ENCODE results near the gene KRT32. TPM values are rescaled to one million over a fixed set of nuclear protein-coding genes. Genes with fewer than 3 reads are reported as not detected.

Gene KRT32
- total and polyA plus RNA-seq, 7 donors, result 0.12 to 0.31 (median 0.15) TPM; not detected in 4

- intact Hi-C loops (cut with DNase I), result loop anchor here in 1 of 2 donors (10.0 kb wide), 1 partner anchor 225 kb away; no protein-coding TSS in a partner anchor
- H3K4me3 ChIP-seq, result no peak overlapping the region
- no peak overlapping the region for H3K27ac ChIP-seq
- TF ChIP-seq CTCF (IDR thresholded peaks at IDR 0.05), result no peak
- DNase-seq, result no peak
- peaks cover 0 to 2% (median 0%) of the 10 kb centered on the region in 3 donors for H3K27me3 ChIP-seq (ENCODE audit: insufficient read depth in 3 of 3, low read length in 2 of 3)
- H3K9me3 ChIP-seq, result no peaks in the 10 kb centered on the region
- peak in 3 of 4 donors; percentile 62 to 78 (median 70) for ATAC-seq
- H3K36me3 ChIP-seq (ENCODE audit: insufficient read depth in 1 of 2, low read depth in 1 of 2), result no peaks in the 10 kb centered on the region
- WGBS, 3 donors, result 37 to 70% (median 43%) methylated on average over 4 of the region's 4 CpGs
- H3K4me1 ChIP-seq, result peaks cover 5% of the 10 kb centered on the region
These were observed 47.5 kb downstream of the KRT32 start for GRCh38 chr17:41419716-41420115.

- no peak for ATAC-seq
- Histone ChIP-seq H3K4me1 (peaks cover 5% of the 10 kb centered on the region), H3K36me3 (ENCODE audit: insufficient read depth in 1 of 2, low read depth in 1 of 2) (no peaks in the 10 kb centered on the region), H3K27ac (no peak overlapping the region), H3K9me3 (no peaks in the 10 kb centered on the region), H3K27me3 (ENCODE audit: insufficient read depth in 3 of 3, low read length in 2 of 3) (peaks cover 0 to 2% (median 0%) of the 10 kb centered on the region in 3 donors), H3K4me3 (no peak overlapping the region)
- no peak for DNase-seq
- WGBS, 3 donors, result 87 to 88% (median 88%) methylated on average over 7 of the region's 7 CpGs
- no peak for TF ChIP-seq CTCF (IDR thresholded peaks at IDR 0.05)
- intact Hi-C loops (cut with DNase I), result loop anchor here in 1 of 2 donors (10.0 kb wide), 1 partner anchor 227 kb away; no protein-coding TSS in a partner anchor
These were observed 48.9 kb downstream of the KRT32 start for GRCh38 chr17:41418116-41418860.

- Histone ChIP-seq H3K9me3 (no peaks in the 10 kb centered on the region), H3K4me3 (no peak overlapping the region), H3K27ac (no peak overlapping the region), H3K27me3 (ENCODE audit: insufficient read depth in 3 of 3, low read length in 2 of 3) (peaks cover 0 to 2% (median 0%) of the 10 kb centered on the region in 3 donors), H3K4me1 (peaks cover 5% of the 10 kb centered on the region), H3K36me3 (ENCODE audit: insufficient read depth in 1 of 2, low read depth in 1 of 2) (no peaks in the 10 kb centered on the region)
- TF ChIP-seq CTCF (IDR thresholded peaks at IDR 0.05), result peak; percentile 13
- intact Hi-C loops (cut with DNase I), result loop anchor here in 1 of 2 donors (10.0 kb wide), 1 partner anchor 227 kb away; no protein-coding TSS in a partner anchor
- no peak for ATAC-seq
- WGBS, 3 donors, result 52 to 56% (median 56%) methylated on average over 4 of the region's 4 CpGs
- DNase-seq, result no peak
These were observed 49.6 kb downstream of the KRT32 start for GRCh38 chr17:41417576-41418015.

- no peak for TF ChIP-seq CTCF (IDR thresholded peaks at IDR 0.05)
- no peak overlapping the region for H3K4me3 ChIP-seq
- no peak overlapping the region for H3K27ac ChIP-seq
- intact Hi-C loops (cut with DNase I), result loop anchor here in 1 of 2 donors (10.0 kb wide), 1 partner anchor 228 kb away; no protein-coding TSS in a partner anchor
- no peak for DNase-seq
- H3K27me3 ChIP-seq (ENCODE audit: insufficient read depth in 3 of 3, low read length in 2 of 3), result no peaks in the 10 kb centered on the region
- 86 to 95% (median 86%) methylated on average over 6 of the region's 6 CpGs for WGBS, 3 donors
- ATAC-seq, result no peak
- H3K9me3 ChIP-seq, result no peaks in the 10 kb centered on the region
- no peaks in the 10 kb centered on the region for H3K36me3 ChIP-seq (ENCODE audit: insufficient read depth in 1 of 2, low read depth in 1 of 2)
- peaks cover 5% of the 10 kb centered on the region for H3K4me1 ChIP-seq
These were observed 50.1 kb downstream of the KRT32 start for GRCh38 chr17:41417127-41417526.

Measured in psoas muscle (tissue), 8 donors.